ENCODE results near the gene B3GLCT.
A peak's percentile ranks its signal among the peaks of the same experiment; 100 is the strongest.

The B3GLCT gene

GRCh38 chr13:31161557-31162150, 38.1 kb upstream of the B3GLCT start, which contains the start of gene HSPH1:
HSPH1 (minus strand) TSS chr13:31161904; CDS start chr13:31161582, 322 bp downstream.
- peak; percentile 98 to 99 for DNase-seq (ENCODE audit: low read depth in 2 of 2)
- H3K4me3 ChIP-seq (replicated peaks in 1 of 2; ENCODE audit: low read depth in 2 of 2, low read length in 2 of 2), result peak within 1 kb of the TSS; percentile 94 to 99
- TF ChIP-seq, protein P1, sequence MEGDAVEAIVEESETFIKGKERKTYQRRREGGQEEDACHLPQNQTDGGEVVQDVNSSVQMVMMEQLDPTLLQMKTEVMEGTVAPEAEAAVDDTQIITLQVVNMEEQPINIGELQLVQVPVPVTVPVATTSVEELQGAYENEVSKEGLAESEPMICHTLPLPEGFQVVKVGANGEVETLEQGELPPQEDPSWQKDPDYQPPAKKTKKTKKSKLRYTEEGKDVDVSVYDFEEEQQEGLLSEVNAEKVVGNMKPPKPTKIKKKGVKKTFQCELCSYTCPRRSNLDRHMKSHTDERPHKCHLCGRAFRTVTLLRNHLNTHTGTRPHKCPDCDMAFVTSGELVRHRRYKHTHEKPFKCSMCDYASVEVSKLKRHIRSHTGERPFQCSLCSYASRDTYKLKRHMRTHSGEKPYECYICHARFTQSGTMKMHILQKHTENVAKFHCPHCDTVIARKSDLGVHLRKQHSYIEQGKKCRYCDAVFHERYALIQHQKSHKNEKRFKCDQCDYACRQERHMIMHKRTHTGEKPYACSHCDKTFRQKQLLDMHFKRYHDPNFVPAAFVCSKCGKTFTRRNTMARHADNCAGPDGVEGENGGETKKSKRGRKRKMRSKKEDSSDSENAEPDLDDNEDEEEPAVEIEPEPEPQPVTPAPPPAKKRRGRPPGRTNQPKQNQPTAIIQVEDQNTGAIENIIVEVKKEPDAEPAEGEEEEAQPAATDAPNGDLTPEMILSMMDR (IDR thresholded peaks at IDR 0.05; ENCODE audit: low read depth, low read length), result no peak

DNA sequence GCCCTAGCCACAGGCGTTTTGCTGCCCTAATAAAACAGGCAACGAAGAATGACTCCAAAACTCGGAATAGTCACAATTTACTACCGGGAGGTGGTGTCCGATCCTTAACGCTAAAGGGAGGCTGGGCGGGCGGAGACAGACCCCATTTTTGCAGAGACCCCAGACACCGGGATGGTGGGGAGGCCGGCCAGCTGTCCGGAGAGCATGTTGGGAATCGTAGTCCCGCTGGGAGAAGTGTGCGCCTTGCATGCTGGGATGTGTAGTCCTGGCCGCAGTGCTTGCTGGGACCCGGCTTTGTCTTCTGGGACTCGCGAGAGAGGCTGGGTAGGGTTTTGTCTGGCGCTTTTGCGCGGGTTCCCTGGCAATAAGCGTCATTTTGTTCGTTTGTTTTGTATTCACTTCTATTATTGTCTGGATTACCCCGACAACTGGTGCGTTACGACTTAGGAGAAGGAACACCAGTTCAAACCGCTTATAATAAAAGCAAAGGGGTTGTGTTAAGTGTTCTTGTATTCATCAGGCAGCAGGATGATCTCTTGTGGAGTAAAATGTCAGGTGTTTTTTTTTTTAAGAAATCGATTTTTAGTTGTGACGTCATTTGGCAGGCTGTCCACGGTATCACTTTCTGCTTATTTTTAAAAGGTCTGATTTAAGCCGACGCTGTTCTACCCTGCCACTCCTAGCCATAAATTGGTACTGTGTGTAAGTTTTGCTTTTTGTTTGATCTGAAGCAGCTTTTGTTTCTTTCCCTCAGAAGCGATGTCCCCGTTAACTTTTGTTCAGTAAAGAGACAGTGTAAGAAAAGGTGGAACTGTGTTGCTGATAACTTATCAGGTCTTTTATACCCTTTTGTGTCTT, 37.4 kb upstream of the B3GLCT start:
- DNase-seq (ENCODE audit: low read depth in 2 of 2), result peak; percentile 99
- TF ChIP-seq, protein P1 (IDR thresholded peaks at IDR 0.05; ENCODE audit: low read depth, low read length), result no peak
- H3K4me3 ChIP-seq (replicated peaks in 1 of 2; ENCODE audit: low read depth in 2 of 2, low read length in 2 of 2), result peak overlapping the region; percentile 94 to 99

- DNase-seq (ENCODE audit: low read depth in 2 of 2), result no peak
- TF ChIP-seq, protein P1 (IDR thresholded peaks at IDR 0.05; ENCODE audit: low read depth, low read length), result no peak
- no peak overlapping the region for H3K4me3 ChIP-seq (replicated peaks in 1 of 2; ENCODE audit: low read depth in 2 of 2, low read length in 2 of 2)
Observed at GRCh38 chr13:31166591-31166990, 33.2 kb upstream of the B3GLCT start.

DNA sequence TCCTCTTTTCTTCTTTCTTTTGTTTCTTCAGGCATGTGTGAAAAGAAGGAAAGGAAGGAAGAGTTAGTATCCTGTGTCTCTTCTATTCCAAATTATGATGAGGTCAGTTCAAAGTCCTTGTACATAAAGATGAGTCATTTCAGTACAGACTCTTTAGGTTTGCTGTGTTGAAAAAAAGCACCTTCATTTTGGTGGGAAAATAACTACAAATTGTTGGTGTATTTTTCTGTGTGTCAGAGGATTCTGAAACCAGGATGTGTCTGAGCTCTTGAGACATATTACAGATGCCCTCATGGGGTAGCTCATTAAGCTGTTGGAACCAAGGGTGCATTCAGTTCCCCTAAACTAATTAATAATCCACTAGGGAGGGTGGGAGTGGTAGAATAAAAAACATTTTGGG, 32.3 kb upstream of the B3GLCT start:
- DNase-seq (ENCODE audit: low read depth in 2 of 2), result peak in 1 of 2 donors; percentile 21
- TF ChIP-seq, protein P1 (IDR thresholded peaks at IDR 0.05; ENCODE audit: low read depth, low read length), result no peak
- H3K4me3 ChIP-seq (replicated peaks in 1 of 2; ENCODE audit: low read depth in 2 of 2, low read length in 2 of 2), result no peak overlapping the region

GRCh38 chr13:31168166-31168565, 31.6 kb upstream of the B3GLCT start:
- no peak for DNase-seq (ENCODE audit: low read depth in 2 of 2)
- no peak overlapping the region for H3K4me3 ChIP-seq (replicated peaks in 1 of 2; ENCODE audit: low read depth in 2 of 2, low read length in 2 of 2)
- TF ChIP-seq, protein P1 (IDR thresholded peaks at IDR 0.05; ENCODE audit: low read depth, low read length), result no peak

- TF ChIP-seq, protein P1 (IDR thresholded peaks at IDR 0.05; ENCODE audit: low read depth, low read length), result no peak
- H3K4me3 ChIP-seq (replicated peaks in 1 of 2; ENCODE audit: low read depth in 2 of 2, low read length in 2 of 2), result no peak overlapping the region
- DNase-seq (ENCODE audit: low read depth in 2 of 2), result no peak
Observed at GRCh38 chr13:31168736-31169135, 31.0 kb upstream of the B3GLCT start.

All from cardiac fibroblast (primary cell).